ENCODE results near the gene PODN.

GRCh38 chr1:53123453-53124140 lies 61.6 kb downstream of the PODN start:
- no peak for TF ChIP-seq POLR2A (IDR thresholded peaks at IDR 0.05)
- no peak for TF ChIP-seq CTCF (IDR thresholded peaks at IDR 0.05)
